Measurements from ENCODE around the gene WDR93. TPM values are rescaled to one million over a fixed set of nuclear protein-coding genes. Genes with fewer than 3 reads are reported as not detected.

The WDR93 gene
- total RNA-seq, 1 experiment from 2014 or later: not detected

GRCh38 chr15:89751748-89752147, 61.1 kb downstream of the WDR93 start:
- no peak for DNase-seq
- H3K27me3 Mint-ChIP-seq (ENCODE audit: low read depth): peaks cover 50% of the 10 kb centered on the region
- H3K9me3 ChIP-seq (ENCODE audit: control insufficient read depth, low read depth, low read length): no peaks in the 10 kb centered on the region

More at GRCh38 chr15:89751748-89752147, 61.1 kb downstream of the WDR93 start:
- Histone ChIP-seq H4K91ac (ENCODE audit: insufficient read length, low read depth, low read length) (no peak overlapping the region), H4K8ac (replicated peaks; ENCODE audit: insufficient read length, low read depth, low read length) (no peak overlapping the region), H3K18ac (ENCODE audit: insufficient read length, low read depth, low read length) (no peak overlapping the region), H3K79me2 (ENCODE audit: insufficient read depth, low read length) (no peaks in the 10 kb centered on the region), H2BK5ac (ENCODE audit: insufficient read length, low read length) (no peak overlapping the region), H3K4ac (ENCODE audit: low read depth, low read length) (no peak overlapping the region), H3K56ac (ENCODE audit: insufficient read length, low read depth, low read length) (no peak overlapping the region), H3K14ac (ENCODE audit: insufficient read depth, low read length) (no peak overlapping the region), H2BK20ac (ENCODE audit: low read depth, low read length, poor library complexity, severe bottlenecking) (no peak overlapping the region), H3K4me2 (ENCODE audit: insufficient read depth, insufficient read length, low read length) (no peak overlapping the region), H3K23me2 (ENCODE audit: insufficient read length, low read depth, low read length, poor library complexity, severe bottlenecking) (peaks cover 8% of the 10 kb centered on the region), H2AK5ac (ENCODE audit: insufficient read length, low read length) (no peak overlapping the region), H3K9ac (ENCODE audit: extremely low read depth, insufficient read length, low read length) (no peak overlapping the region), H3K79me1 (ENCODE audit: insufficient read depth, low read depth, low read length, poor library complexity, severe bottlenecking) (no peaks in the 10 kb centered on the region), H2AFZ (ENCODE audit: low read length) (no peak overlapping the region), H3K4me1 (ENCODE audit: insufficient read depth, low read length) (no peaks in the 10 kb centered on the region; the same call in 1 of the 2 replicates), H3K23ac (ENCODE audit: insufficient read length, low read depth, low read length) (no peak overlapping the region), H4K20me1 (ENCODE audit: control insufficient read depth, insufficient read depth, insufficient read length) (no peaks in the 10 kb centered on the region), H4K5ac (ENCODE audit: insufficient read length, low read depth, low read length) (no peak overlapping the region), H3T11ph (ENCODE audit: low read length) (no peak overlapping the region), H2BK15ac (ENCODE audit: low read depth, low read length) (no peak overlapping the region), H3K27ac (ENCODE audit: insufficient read length, low read depth, low read length) (no peak overlapping the region), H3K27me3 (ENCODE audit: insufficient read depth, low read length) (peaks cover 42% of the 10 kb centered on the region), H2BK12ac (ENCODE audit: insufficient read length, low read depth, low read length) (no peak overlapping the region), H2BK120ac (ENCODE audit: low read depth, low read length, poor library complexity, severe bottlenecking) (no peak overlapping the region)
- WGBS (ENCODE audit: extremely low coverage, insufficient read length, low lambda C conversion rate): no CpG with 5 or more reads among the region's 5 CpGs
- no peak overlapping the region for H3K27ac Mint-ChIP-seq
- H3K4me1 Mint-ChIP-seq: peaks cover 17 to 21% of the 10 kb centered on the region in 2 experiments
- peaks cover 0 to 3% (median 0%) of the 10 kb centered on the region in 3 experiments; a peak in 1 of 7 replicates for H3K36me3 Mint-ChIP-seq (ENCODE audit: insufficient read depth in 1 of 3, low read depth in 3 of 3)
- no peak for TF ChIP-seq CTCF (conservative IDR thresholded peaks at IDR 0.05)
- H3K4me3 Mint-ChIP-seq: no peak overlapping the region
- H3K9me3 Mint-ChIP-seq: no peaks in the 10 kb centered on the region; a peak in 1 of 5 replicates
